ENCODE results near the gene RARB.

Gene RARB

GRCh38 chr3:25610779-25611178, 182.7 kb downstream of the RARB start:
- no peaks in the 10 kb centered on the region for H3K27me3 ChIP-seq (ENCODE audit: insufficient read depth, poor library complexity, severe bottlenecking)
- no peak overlapping the region for H3K4me3 ChIP-seq (replicated peaks; ENCODE audit: insufficient read depth, low read length)
- no peak overlapping the region for H3K27ac ChIP-seq (replicated peaks)
- TF ChIP-seq SPI1 (IDR thresholded peaks at IDR 0.05; ENCODE audit: borderline replicate concordance, low read depth) (no peak), POLR2AphosphoS5 (IDR thresholded peaks at IDR 0.05; ENCODE audit: low read depth) (no peak), GABPA (IDR thresholded peaks at IDR 0.05; ENCODE audit: low read depth) (no peak), REST (IDR thresholded peaks at IDR 0.05; ENCODE audit: insufficient replicate concordance, low read depth) (no peak), CTCF (IDR thresholded peaks at IDR 0.05; ENCODE audit: insufficient read depth, low read length) (no peak)
- no peak for DNase-seq (ENCODE audit: low read depth in 1 of 2, low spot score in 1 of 2)

GRCh38 chr3:25611193-25611592, 183.1 kb downstream of the RARB start:
- DNase-seq (ENCODE audit: low read depth in 1 of 2, low spot score in 1 of 2), result no peak
- no peak overlapping the region for H3K27ac ChIP-seq (replicated peaks)
- H3K4me3 ChIP-seq (replicated peaks; ENCODE audit: insufficient read depth, low read length), result no peak overlapping the region
- TF ChIP-seq GABPA (IDR thresholded peaks at IDR 0.05; ENCODE audit: low read depth) (no peak), REST (IDR thresholded peaks at IDR 0.05; ENCODE audit: insufficient replicate concordance, low read depth) (no peak), CTCF (IDR thresholded peaks at IDR 0.05; ENCODE audit: insufficient read depth, low read length) (no peak), SPI1 (IDR thresholded peaks at IDR 0.05; ENCODE audit: borderline replicate concordance, low read depth) (no peak), POLR2AphosphoS5 (IDR thresholded peaks at IDR 0.05; ENCODE audit: low read depth) (no peak)
- no peaks in the 10 kb centered on the region for H3K27me3 ChIP-seq (ENCODE audit: insufficient read depth, poor library complexity, severe bottlenecking)

GRCh38 chr3:25618028-25618427, 190.0 kb downstream of the RARB start:
- Histone ChIP-seq H3K4me3 (replicated peaks; ENCODE audit: insufficient read depth, low read length) (no peak overlapping the region), H3K27me3 (ENCODE audit: insufficient read depth, poor library complexity, severe bottlenecking) (no peaks in the 10 kb centered on the region), H3K27ac (replicated peaks) (no peak overlapping the region)
- TF ChIP-seq POLR2AphosphoS5 (IDR thresholded peaks at IDR 0.05; ENCODE audit: low read depth), result no peak
- TF ChIP-seq CTCF (IDR thresholded peaks at IDR 0.05; ENCODE audit: insufficient read depth, low read length), result no peak
- TF ChIP-seq REST (IDR thresholded peaks at IDR 0.05; ENCODE audit: insufficient replicate concordance, low read depth), result no peak
- TF ChIP-seq GABPA (IDR thresholded peaks at IDR 0.05; ENCODE audit: low read depth), result no peak
- TF ChIP-seq SPI1 (IDR thresholded peaks at IDR 0.05; ENCODE audit: borderline replicate concordance, low read depth), result no peak
- DNase-seq (ENCODE audit: low read depth in 1 of 2, low spot score in 1 of 2), result no peak
